Measurements from ENCODE around the gene ARRB1. TPM values are rescaled to one million over a fixed set of nuclear protein-coding genes. Genes with fewer than 3 reads are reported as not detected.

ARRB1 gene
- total and polyA plus RNA-seq, 2 of the 13 experiments (the other 11 are each of a cell fraction or from before 2014, with no cell fraction given) = 22.5 to 35.7 TPM

GRCh38 chr11:75371949-75372876 is 20.8 kb upstream of the ARRB1 start (continued):
- TF ChIP-seq, protein P1, sequence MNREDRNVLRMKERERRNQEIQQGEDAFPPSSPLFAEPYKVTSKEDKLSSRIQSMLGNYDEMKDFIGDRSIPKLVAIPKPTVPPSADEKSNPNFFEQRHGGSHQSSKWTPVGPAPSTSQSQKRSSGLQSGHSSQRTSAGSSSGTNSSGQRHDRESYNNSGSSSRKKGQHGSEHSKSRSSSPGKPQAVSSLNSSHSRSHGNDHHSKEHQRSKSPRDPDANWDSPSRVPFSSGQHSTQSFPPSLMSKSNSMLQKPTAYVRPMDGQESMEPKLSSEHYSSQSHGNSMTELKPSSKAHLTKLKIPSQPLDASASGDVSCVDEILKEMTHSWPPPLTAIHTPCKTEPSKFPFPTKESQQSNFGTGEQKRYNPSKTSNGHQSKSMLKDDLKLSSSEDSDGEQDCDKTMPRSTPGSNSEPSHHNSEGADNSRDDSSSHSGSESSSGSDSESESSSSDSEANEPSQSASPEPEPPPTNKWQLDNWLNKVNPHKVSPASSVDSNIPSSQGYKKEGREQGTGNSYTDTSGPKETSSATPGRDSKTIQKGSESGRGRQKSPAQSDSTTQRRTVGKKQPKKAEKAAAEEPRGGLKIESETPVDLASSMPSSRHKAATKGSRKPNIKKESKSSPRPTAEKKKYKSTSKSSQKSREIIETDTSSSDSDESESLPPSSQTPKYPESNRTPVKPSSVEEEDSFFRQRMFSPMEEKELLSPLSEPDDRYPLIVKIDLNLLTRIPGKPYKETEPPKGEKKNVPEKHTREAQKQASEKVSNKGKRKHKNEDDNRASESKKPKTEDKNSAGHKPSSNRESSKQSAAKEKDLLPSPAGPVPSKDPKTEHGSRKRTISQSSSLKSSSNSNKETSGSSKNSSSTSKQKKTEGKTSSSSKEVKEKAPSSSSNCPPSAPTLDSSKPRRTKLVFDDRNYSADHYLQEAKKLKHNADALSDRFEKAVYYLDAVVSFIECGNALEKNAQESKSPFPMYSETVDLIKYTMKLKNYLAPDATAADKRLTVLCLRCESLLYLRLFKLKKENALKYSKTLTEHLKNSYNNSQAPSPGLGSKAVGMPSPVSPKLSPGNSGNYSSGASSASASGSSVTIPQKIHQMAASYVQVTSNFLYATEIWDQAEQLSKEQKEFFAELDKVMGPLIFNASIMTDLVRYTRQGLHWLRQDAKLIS (CRISPR knock-in tag; IDR thresholded peaks at IDR 0.05) = no peak
- TF ChIP-seq GABPA (IDR thresholded peaks at IDR 0.05; ENCODE audit: low read depth, low read length) (no peak), GABPA (CRISPR knock-in tag; IDR thresholded peaks at IDR 0.05; ENCODE audit: low read depth) (no peak), ELF4 (CRISPR knock-in tag; IDR thresholded peaks at IDR 0.05; ENCODE audit: borderline replicate concordance) (no peak), HNRNPUL1 (IDR thresholded peaks at IDR 0.05; ENCODE audit: low read depth, low read length) (no peak), KDM6A (CRISPR knock-in tag; IDR thresholded peaks at IDR 0.05; ENCODE audit: low read depth) (no peak), HHEX (CRISPR knock-in tag; IDR thresholded peaks at IDR 0.05) (peak; percentile 90), RBM22 (optimal IDR thresholded peaks at IDR 0.05; ENCODE audit: low read length) (no peak), NFKB2 (CRISPR knock-in tag; IDR thresholded peaks at IDR 0.05; ENCODE audit: borderline replicate concordance) (no peak), ZNF597 (CRISPR knock-in tag; IDR thresholded peaks at IDR 0.05) (no peak), CBX2 (IDR thresholded peaks at IDR 0.05; ENCODE audit: low read depth, low read length) (no peak), CBX2 (CRISPR knock-in tag; IDR thresholded peaks at IDR 0.05; ENCODE audit: low read depth) (no peak), ATF7-NPFF (CRISPR knock-in tag; IDR thresholded peaks at IDR 0.05; ENCODE audit: low read depth) (no peak)
- TF ChIP-seq, protein P2, sequence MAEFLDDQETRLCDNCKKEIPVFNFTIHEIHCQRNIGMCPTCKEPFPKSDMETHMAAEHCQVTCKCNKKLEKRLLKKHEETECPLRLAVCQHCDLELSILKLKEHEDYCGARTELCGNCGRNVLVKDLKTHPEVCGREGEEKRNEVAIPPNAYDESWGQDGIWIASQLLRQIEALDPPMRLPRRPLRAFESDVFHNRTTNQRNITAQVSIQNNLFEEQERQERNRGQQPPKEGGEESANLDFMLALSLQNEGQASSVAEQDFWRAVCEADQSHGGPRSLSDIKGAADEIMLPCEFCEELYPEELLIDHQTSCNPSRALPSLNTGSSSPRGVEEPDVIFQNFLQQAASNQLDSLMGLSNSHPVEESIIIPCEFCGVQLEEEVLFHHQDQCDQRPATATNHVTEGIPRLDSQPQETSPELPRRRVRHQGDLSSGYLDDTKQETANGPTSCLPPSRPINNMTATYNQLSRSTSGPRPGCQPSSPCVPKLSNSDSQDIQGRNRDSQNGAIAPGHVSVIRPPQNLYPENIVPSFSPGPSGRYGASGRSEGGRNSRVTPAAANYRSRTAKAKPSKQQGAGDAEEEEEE (CRISPR knock-in tag; IDR thresholded peaks at IDR 0.05; ENCODE audit: borderline replicate concordance) = no peak
- TF ChIP-seq, protein P3, sequence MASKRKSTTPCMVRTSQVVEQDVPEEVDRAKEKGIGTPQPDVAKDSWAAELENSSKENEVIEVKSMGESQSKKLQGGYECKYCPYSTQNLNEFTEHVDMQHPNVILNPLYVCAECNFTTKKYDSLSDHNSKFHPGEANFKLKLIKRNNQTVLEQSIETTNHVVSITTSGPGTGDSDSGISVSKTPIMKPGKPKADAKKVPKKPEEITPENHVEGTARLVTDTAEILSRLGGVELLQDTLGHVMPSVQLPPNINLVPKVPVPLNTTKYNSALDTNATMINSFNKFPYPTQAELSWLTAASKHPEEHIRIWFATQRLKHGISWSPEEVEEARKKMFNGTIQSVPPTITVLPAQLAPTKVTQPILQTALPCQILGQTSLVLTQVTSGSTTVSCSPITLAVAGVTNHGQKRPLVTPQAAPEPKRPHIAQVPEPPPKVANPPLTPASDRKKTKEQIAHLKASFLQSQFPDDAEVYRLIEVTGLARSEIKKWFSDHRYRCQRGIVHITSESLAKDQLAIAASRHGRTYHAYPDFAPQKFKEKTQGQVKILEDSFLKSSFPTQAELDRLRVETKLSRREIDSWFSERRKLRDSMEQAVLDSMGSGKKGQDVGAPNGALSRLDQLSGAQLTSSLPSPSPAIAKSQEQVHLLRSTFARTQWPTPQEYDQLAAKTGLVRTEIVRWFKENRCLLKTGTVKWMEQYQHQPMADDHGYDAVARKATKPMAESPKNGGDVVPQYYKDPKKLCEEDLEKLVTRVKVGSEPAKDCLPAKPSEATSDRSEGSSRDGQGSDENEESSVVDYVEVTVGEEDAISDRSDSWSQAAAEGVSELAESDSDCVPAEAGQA (IDR thresholded peaks at IDR 0.05; ENCODE audit: low read depth) = no peak
- TF ChIP-seq, protein P3 (CRISPR knock-in tag; IDR thresholded peaks at IDR 0.05; ENCODE audit: borderline replicate concordance) = no peak
